HG03460 (cell line): ENCODE measurements around the gene NBPF14.
"Not testable (repeated sequence)": the region's sequence is repeated elsewhere in the genome, so short reads cannot be mapped to it uniquely, and the experiment has no call there.

Source experiments
- ATAC-seq: cut with Tn5 transposase; IDR thresholded peaks from one replicate; pipeline ENCODE4 v1.9.1; 2021; ENCODE audit not compliant: unreplicated experiment

Gene NBPF14

GRCh38 chr1:148595911-148596310 lies at the start of gene NBPF14:
NBPF14 (minus strand) TSS chr1:148596011; CDS start chr1:148595717, 294 bp downstream.
- ATAC-seq, result not testable (repeated sequence)

- not testable (repeated sequence) for ATAC-seq
Observed at GRCh38 chr1:148625451-148625850, 29.6 kb upstream of the NBPF14 start.

- not testable (repeated sequence) for ATAC-seq
Observed at GRCh38 chr1:148618216-148618615, 22.4 kb upstream of the NBPF14 start.

GRCh38 chr1:148605266-148605665 lies 9.5 kb upstream of the NBPF14 start:
- not testable (repeated sequence) for ATAC-seq

- ATAC-seq, result not testable (repeated sequence)
Observed at GRCh38 chr1:148595360-148595759, 451 bp downstream of the NBPF14 start.

- ATAC-seq, result not testable (repeated sequence)
Observed at GRCh38 chr1:148591098-148591497, 4.7 kb downstream of the NBPF14 start.

- ATAC-seq, result not testable (repeated sequence)
Observed at GRCh38 chr1:148532158-148532557, 63.7 kb downstream of the NBPF14 start.

GRCh38 chr1:148529101-148529567 lies 66.7 kb downstream of the NBPF14 start:
- not testable (repeated sequence) for ATAC-seq

- not testable (repeated sequence) for ATAC-seq
Observed at GRCh38 chr1:148528591-148528990, 67.2 kb downstream of the NBPF14 start.

- not testable (repeated sequence) for ATAC-seq
Observed at GRCh38 chr1:148526587-148526986, 69.2 kb downstream of the NBPF14 start.

- not testable (repeated sequence) for ATAC-seq
Observed at GRCh38 chr1:148523205-148524144, 72.3 kb downstream of the NBPF14 start.

- ATAC-seq, result peak; percentile 87
Observed at GRCh38 chr1:148522561-148523204, 73.1 kb downstream of the NBPF14 start.

- peak; percentile 56 for ATAC-seq
Observed at GRCh38 chr1:148522072-148522471, 73.7 kb downstream of the NBPF14 start.

- ATAC-seq, result not testable (repeated sequence)
Observed at GRCh38 chr1:148514310-148514709, 81.5 kb downstream of the NBPF14 start.

GRCh38 chr1:148512571-148513184 lies 83.1 kb downstream of the NBPF14 start:
- ATAC-seq, result not testable (repeated sequence)

- ATAC-seq, result not testable (repeated sequence)
Observed at GRCh38 chr1:148493933-148494332, 101.9 kb downstream of the NBPF14 start.

- ATAC-seq, result not testable (repeated sequence)
Observed at GRCh38 chr1:148483029-148483428, 112.8 kb downstream of the NBPF14 start, which contains the start of gene PPIAL4G. PPIAL4G (minus strand) TSS chr1:148483302; CDS start chr1:148483252, 50 bp downstream.
